GM18870 (cell line): ENCODE data around the gene ZBTB18.

Experiments used
- ATAC-seq: cut with Tn5 transposase; IDR thresholded peaks from one replicate; pipeline ENCODE4 v1.9.1; 2021; ENCODE audit warnings: moderate library complexity; ENCODE audit not compliant: unreplicated experiment

The ZBTB18 gene

DNA sequence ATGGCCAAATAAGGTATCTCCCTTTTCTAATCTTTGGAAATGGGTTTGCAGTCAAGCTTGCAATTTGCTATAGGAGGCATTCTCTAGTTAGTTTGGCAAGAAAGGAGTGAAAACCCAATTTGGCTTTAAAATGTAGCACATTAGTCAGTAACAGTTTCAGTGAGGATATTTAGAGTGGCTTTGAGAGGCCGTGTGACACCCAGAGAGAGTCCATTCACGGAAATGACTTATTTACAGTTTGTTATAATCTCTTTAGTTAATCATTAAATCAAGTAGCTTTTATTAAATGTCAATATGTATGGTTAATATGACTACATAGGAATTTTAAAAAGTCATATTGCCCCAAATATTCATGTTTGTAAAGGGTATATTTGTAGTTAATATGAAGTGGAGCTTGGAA is 9.6 kb downstream of the ZBTB18 start:
- ATAC-seq = peak; percentile 64

DNA sequence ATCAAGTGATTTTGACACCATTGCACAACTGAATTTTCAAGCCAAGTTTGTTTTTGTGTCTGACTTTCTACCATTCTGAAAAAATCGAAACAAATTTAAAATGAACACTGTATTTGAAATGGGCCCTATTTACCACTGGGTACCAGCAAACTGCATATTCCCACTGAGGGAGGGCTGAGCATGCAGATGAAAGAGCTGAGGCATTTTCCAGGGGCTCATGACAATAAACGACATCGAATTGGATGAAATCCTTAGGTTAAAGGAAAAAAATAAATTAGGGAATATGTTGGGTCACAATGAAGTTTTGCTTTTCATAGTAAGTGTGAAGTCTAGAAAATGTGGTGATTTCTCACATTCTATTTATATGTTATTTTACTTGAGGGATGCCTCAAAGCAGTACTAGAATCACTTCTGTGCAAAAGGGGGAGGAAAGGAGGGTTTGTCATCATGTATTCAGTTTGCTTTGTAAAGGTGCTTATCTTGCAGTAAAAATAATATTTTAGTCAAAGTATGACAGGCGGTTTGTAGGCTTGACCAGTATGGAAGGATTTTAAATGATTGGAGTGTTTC is 11.2 kb downstream of the ZBTB18 start:
- no peak for ATAC-seq

GRCh38 chr1:244063498-244063897 is 12.4 kb downstream of the ZBTB18 start:
- no peak for ATAC-seq

- ATAC-seq = no peak
Observed at GRCh38 chr1:244064621-244065020, 13.5 kb downstream of the ZBTB18 start.

- ATAC-seq = no peak
Observed at GRCh38 chr1:244065063-244065793, 14.1 kb downstream of the ZBTB18 start.

DNA sequence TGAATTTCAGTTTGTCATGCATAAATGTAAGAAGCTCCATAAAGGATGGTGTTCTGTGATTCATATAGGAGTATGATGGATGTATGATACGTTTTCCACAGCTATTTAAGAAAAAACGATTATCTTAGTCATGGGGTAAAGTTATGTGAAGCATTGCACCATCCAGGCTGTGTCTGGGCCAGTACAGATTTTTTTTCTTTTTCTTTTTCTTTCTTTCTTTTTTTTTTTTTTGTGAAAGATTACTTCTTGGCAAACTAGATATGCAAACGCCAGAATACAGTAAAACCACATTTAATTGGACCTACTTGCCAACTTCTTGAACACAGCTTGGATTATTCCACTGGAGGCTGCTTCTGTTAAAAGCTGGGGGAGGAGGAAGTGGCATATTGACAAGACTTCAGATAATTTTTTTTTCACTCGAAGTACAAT is 14.9 kb downstream of the ZBTB18 start:
- no peak for ATAC-seq

DNA sequence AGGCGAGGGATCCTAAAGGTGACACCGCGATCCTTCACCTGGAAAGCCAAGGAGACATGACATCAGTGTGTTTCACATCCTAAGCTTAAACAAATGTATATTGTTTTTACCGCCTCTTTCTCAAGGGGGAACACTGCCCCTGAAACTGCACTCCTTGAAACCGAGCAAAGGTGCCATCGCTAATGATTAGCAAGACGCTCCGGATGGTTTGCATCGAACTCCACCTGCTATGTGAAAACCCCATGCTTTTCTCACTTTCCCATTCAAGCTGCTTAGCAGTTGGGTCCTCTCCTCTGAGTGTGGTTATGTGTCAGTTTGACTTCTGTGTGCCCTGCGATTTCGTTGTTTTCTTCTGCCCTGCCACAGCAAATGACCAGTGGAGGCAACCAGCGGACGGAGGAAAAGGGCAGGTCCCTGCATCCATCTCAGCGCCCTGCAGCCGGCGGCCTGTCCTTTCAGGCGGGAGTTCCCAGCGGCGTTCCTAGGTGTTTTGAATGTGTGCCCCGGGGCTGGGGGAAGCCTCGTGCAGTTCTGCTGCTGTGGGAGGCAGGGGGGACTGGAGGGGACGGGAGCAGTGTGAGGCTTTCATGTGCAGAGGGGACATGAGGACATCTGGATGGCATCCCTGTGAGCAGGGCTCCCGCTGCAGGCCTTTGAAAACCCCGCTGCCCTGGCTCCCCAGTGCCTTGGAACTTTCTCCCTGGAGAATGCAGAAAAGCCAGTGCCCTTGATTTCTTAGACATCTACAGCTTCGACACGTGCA is 16.1 kb downstream of the ZBTB18 start:
- ATAC-seq = no peak

DNA sequence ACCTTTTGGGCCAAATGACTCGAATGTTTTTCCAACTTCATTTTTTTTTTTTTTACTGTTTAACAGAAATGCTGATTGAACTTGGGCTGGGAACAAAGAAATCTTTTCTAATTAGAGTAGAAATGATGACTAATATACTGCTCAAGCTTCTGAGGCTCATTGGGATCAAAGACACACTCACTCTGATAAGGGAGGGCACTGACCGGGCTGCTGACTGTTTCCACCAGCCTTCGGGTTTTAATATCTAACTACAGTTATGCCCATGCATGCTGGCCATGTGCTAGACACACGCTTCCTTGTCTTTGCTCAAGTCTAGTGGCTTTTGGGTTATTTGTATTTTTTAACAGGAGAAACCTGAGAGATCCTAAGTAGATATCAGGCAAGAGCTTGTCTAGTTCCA is 16.8 kb downstream of the ZBTB18 start:
- ATAC-seq = no peak

GRCh38 chr1:244068567-244068966 is 17.5 kb downstream of the ZBTB18 start:
- ATAC-seq = no peak

- no peak for ATAC-seq
Observed at GRCh38 chr1:244069326-244069898, 18.3 kb downstream of the ZBTB18 start.

DNA sequence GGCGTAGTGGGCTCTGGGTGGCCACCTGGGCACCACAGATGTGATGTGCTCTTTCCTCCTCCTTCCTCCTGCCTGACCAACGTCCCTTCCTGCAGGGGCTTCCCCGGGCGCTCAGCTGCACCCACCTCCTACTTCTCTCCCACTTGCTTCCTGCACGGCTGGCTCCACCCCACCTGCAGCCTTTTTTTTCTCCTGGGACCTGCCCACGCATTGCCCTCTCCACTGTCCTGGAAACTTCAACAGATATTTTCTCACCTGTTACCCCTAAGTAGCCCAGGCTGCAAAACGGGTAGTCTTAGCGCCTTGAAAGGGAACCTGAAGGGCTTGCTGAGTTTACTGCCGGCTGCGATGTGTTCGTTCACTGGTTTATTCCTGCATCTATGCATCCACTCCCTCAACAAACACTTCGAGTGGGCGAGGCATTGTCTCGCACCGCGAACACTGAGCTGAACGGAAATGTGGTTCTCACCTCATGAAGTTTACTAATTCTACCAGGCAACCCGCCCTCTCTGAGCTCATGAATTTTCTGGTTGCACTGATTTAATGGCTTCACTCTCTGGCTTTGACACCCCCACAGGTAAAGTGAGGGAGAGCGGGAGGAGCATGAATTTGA is 23.6 kb downstream of the ZBTB18 start:
- ATAC-seq = peak; percentile 35

DNA sequence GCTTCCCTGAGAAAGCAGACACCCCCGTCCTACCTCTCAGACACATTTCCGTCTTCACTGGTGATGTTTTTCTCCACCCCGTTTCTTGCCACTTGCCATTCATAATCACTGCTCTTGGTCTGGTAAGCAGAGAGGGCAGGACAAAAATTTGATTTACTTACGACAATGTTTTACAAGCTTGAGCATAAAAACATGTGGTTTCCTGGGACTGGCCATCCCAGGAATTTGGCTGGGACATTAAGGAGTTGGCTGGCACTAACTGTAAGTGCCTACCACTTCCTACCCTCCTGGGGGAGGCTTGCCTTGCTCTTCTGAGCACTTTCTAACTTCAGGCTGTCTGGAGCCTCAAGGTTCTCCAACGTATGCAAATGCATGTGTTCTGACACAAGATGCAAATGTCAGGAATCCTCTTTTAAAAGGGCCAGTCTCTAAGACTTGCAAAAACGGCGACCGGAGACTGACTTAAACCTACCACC is 24.2 kb downstream of the ZBTB18 start:
- ATAC-seq = peak; percentile 15

DNA sequence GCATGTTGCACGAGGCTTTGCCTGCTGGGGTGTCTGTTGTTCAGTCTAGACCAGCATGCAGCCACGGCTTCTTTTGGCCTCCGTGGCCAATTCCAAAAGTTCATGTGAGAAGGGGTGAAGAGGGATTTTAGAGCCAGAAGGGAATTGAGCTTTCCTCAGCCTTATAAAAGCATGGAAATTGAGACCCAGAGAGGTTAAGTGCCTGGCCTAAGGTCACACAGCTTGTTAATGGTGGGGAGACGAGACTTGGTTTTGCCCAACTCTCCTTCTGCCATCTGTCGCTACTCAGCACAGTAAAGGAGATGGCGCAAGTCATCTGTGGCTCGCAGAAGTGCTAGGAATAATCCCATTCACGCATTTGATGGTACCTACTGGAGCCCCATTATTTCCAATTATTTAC is 25.7 kb downstream of the ZBTB18 start:
- ATAC-seq = no peak

- no peak for ATAC-seq
Observed at GRCh38 chr1:244077473-244078220, 26.6 kb downstream of the ZBTB18 start.

DNA sequence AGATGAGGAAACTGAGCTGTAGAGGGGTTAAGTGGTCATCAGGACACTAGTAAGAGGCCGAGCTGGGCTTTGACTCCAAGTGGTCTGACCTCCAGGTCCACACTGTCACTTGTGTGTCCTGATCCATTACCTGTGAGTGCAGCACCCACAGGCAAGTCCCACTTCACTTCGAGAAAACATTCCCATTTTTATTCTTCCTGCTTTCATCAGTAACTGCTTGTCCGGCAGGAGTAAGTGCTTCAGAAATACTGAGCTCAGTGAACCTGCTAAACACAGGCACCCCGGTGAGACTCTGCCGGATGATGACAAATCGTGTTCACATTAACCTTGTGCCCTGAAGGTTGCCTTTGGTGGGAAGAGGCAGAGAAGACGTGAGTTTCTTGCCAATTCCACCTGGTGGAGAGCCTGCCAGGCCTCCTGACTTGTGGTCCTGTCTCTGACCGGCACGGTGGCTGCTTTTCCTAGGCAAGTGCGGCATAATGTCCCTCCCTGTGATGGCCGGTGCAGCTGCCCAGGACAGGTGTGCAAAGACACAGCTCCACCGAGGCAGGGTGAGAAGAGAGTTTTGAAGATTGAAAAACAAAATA is 29.4 kb downstream of the ZBTB18 start:
- no peak for ATAC-seq

- ATAC-seq = no peak
Observed at GRCh38 chr1:244082969-244083368, 31.9 kb downstream of the ZBTB18 start.

DNA sequence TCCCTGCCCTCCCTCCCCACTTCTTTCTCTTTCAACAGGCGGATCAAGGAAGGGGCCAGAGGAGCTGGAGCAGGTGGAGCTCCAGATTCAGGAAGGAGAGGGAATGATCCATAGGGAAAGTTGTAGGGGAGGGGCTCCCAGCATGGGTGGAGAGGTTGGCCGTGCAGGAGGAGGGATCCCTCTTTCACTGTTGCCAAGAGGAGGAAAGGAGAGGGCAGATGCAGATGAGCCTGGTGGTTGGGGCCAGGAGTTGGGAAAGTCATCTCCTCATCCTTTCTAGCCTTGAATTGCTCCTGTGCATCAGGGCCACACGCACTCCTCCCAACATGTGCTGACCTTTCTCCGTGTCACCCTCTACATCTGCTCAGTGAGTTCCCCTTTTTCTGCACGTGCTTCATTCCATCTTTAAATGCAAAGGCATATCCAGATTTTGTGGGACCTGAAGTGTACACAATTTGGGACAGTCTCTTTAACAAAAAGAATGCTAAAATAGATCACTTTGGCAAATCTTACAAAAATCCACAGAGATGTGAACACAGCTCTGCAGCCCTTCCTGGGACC is 32.4 kb downstream of the ZBTB18 start:
- ATAC-seq = no peak

GRCh38 chr1:244084763-244085162 is 33.7 kb downstream of the ZBTB18 start:
- no peak for ATAC-seq

DNA sequence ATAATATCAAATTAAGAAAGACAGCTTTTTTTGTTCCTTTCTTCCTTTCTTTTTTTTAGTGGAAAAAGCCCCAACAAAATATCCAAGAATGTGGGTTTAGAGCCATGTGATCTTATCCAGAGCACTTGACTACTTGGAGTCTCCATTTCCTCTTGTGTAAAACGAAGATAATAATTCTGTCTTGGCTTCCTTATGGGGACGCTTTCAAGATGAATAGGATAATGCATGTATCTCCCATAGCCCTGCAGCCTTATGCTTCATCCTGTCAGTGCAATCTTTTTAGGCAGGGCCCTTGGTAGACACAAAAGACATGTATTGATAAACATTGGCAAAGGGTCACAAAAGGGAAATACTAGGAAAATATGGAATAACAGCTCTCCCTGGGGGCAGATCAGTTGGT is 34.8 kb downstream of the ZBTB18 start:
- no peak for ATAC-seq
